Dermis blood vessel endothelial cell (primary cell): ENCODE results near the gene ERI3. TPM values are rescaled to one million over a fixed set of nuclear protein-coding genes. Genes with fewer than 3 reads are reported as not detected.

Experiments used
- DNase-seq: peaks from one replicate; pipeline ENCODE4 v3.0.0; 2010
- total RNA-seq: library from RNA; depleted of rRNA; stranded (reverse); fragments of >200 nt; gene quantifications from 2 replicates; pipeline ENCODE4 v1.2.3, GENCODE V29; 2014

The ERI3 gene, protein sequence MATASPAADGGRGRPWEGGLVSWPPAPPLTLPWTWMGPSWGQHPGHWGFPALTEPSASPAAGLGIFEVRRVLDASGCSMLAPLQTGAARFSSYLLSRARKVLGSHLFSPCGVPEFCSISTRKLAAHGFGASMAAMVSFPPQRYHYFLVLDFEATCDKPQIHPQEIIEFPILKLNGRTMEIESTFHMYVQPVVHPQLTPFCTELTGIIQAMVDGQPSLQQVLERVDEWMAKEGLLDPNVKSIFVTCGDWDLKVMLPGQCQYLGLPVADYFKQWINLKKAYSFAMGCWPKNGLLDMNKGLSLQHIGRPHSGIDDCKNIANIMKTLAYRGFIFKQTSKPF
- 35.1 and 36.6 TPM in 2 replicates for total RNA-seq

DNA sequence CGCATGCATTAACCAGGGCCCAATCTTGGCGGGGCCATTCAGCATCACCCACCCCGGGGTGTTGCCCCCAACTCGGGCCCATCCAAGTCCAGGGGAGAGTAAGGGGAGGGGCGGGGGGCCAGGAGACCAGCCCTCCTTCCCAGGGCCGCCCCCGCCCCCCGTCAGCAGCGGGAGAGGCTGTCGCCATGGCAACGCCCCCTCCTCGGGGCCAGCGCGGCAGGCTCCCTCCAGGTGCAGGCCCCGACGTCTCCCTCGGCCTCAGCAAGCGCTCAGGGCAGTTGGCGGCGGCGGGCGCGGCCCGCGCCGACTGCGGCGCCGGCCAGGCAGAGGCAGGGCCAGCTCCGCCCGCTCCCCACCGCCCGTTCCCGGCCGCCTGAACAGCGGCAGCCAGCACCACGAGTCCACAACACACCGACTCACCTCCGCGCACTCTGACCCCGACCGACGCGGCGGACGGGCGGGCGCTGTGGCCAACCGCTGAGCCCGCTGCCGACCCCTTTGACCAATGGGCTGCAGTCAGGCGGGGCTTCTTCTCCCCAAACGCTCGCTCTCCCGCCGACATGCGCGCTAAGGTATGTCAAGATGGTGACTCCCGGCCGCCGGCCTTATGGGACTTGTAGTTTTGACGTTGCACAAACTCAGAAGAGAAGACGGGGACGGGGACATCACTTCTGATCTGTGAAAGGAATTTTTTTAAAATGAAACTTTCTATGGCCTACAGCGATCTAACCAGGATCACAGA lies at the start of gene ERI3:
TSS of gene ERI3 (minus strand) at position 418 of the 742 bp plus-strand sequence. CDS start at position 187, 231 bp downstream.
- DNase-seq = peak; percentile 98

DNA sequence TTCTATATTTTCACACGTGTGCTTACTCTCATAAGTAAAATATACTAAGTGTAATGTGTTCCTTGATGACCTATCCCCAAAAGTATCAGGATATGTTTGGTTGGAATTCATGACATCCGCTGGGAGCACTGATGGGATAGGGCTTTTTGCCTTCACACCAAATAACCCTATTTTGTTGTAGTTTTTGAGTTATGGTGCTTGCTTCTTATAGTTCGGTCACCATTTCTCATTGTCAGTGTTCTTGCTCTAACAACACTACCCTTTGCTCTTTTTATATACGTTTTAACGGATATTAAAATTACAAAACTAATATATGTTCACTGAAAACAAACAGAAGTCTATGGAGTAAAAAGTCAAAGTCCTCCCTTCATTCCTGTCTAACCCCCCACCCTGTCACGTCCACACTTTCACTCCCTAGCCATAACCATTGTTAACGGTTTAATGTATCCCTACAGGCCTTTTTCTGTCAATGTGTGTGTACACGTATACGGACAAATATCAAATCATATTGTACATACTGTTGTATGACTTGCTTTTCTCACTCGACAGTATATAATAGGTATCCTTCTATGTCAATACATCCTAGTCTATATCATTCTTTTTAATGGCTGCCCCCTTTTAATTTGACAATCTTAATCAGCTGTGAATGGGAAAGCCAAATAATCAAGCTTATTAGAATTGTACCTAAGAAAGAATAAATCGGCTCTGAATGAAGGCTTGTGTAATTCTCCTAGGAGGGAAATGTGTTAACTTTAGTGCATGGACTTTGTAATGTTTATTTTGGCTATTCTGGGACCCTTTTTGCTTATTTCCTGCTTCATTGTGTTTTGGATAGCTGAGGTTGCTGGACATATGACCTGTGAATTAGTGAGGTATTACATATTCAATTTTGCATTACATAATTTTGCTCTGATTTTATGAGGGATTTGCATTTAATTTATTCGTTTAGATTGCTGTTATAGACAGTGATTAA lies 46.5 kb upstream of the ERI3 start:
- DNase-seq = peak; percentile 75

DNA sequence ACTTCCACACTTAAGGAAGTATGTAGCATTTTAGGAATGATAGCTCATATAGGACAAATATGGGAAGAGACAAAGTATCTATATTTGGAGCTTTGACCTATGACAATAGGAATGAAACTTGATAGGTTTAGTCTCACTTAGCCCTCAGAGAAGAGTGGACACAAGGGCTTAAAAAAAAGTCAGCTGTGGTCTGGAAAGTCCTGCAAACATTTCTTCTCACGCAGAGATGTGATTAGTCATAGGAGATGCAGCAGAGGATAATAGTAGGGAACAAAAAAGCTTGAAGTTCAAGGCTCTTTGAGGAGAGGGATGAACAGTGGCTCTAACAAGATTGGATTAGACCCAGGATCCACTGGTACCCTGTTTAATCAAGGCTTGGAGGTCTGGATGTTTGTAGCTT lies 35.2 kb upstream of the ERI3 start:
- DNase-seq = no peak

DNA sequence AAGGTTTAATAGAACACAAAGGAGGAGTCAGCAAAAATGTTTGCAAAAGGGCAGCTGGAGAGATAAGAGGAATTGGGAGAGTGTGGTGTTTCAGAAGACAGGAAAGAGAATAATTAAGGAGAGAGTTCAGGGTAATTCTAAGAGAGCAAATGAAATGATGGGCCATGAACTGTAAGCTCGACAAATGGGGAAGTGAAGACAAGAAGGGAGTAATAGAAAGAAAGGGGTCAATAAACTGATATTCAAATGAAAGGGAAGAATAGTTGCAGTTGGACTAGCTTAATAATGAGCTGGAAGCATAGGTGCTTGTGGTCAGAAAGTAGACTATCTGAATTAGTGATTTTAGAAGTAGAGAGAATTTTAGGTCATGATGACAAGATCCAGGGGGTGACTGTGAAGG lies 34.4 kb upstream of the ERI3 start:
- no peak for DNase-seq

DNA sequence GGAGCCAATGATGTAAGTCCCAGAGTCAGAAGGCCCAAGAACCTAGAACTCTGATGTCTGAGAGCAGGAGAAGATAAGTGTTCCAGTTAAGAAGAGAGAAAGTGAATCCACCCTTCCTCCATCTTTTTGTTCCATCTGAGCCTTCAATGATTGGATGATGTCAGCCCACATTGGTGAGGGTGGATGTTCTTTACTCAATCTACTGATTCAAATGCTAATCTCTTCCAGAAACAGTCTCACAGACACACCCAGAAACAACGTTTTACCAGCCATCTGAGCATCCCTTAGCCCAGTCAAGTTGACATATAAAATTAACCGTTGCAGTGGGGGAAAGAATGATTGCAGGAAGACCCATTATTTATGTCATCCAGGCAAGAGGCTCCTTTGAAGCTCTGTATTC lies 33.5 kb upstream of the ERI3 start:
- DNase-seq = no peak

DNA sequence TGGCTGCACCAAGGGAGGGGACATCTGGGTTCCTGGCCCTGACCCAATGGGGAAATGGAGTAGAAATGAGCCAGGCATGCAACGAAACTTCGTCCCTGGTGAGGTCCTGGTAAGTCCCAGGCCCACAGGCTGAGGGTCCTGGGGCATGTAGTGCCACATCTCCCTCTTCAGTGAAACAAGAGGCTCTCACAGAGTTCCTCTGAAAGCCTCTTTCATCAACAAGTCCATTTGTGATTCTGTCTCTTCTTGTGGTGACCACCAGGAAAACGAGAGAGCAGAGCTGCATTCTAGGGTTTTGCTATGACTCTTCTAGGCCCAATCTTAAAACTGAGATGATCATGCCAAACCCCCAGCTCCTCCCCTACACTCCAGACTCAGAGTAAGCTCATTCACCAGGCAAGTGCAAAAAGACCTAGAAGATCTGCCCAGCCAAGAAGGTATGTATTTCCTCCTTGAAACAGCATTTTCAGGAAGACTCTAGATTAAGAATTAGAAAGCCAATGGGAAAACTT lies 25.7 kb upstream of the ERI3 start:
- DNase-seq = no peak

DNA sequence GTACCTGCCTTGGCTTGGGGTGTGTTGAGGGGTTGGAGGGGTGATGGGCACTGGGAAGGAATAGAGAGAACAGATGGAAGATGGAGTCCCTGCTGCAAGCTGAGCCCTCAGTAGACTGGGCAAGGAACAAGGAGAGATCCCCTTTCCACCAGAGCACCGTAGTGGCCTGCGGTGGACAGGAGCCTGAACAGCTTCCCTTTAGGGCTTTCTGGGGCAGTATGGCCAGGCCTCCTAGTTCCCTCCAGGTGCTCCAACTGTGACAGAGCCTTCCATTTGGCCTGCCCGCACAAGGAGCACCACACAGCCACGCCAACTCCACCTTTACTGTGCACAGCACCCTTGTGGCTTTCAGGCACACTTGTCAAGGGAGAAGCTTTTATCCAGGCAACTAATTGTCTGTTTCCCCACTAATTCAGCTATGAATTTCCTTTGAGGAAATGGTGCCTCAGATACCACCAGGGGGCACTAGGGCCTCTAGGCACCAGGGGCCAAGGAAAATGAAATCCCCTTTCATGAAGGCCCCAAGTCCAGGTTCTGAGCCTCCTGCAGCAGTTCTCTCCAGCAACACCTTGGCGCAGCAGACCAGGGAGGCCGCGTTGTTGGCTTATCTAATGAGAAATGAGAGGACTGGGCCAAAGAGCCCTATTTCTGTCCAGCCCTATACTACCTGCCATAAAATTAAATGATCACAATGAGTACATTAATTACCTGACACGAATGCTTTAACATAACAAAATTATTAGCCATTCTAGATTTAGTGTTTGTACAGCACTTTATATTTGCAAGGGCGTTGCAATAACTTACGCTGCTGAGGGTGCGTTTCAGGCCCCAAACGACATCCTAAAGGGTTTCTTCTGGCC lies 23.1 kb upstream of the ERI3 start:
- peak; percentile 83 for DNase-seq

DNA sequence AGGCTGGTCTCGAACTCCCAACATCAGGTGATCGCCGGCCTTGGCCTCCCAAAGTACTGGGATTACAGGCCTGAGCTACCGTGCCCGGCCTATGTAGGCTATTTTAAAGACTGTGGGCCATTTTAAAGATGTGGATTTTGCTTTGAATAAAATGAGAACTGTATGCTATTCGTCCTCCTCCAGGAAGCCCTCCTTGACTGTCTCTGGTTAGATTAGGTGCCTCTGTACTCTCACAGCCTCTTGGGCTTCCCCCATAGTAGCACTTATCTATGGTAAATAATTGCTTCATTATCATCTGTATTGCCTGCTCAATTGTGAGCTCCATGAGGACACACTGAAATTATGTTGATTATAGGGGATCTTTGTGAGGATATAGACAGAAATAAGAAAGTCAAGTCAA lies 20.5 kb upstream of the ERI3 start:
- DNase-seq = no peak

DNA sequence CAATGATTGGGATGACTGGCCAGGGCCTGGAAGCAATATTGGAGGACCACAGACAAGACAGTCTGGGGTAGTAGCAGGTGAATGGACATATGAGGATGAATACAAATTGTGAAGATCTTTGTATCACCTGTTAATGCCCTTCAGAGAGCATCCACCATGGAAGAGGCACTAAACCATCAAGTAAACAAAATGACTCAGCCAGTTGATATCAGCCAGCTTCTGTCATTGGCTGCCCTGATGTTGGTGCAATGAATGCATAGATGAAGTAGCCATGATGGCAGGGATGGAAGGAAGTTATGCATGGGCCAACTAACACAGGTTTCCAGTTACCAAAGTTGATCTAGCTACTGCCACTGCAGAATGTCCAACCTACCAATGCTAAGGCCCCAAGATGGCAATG lies 16.1 kb upstream of the ERI3 start:
- no peak for DNase-seq

DNA sequence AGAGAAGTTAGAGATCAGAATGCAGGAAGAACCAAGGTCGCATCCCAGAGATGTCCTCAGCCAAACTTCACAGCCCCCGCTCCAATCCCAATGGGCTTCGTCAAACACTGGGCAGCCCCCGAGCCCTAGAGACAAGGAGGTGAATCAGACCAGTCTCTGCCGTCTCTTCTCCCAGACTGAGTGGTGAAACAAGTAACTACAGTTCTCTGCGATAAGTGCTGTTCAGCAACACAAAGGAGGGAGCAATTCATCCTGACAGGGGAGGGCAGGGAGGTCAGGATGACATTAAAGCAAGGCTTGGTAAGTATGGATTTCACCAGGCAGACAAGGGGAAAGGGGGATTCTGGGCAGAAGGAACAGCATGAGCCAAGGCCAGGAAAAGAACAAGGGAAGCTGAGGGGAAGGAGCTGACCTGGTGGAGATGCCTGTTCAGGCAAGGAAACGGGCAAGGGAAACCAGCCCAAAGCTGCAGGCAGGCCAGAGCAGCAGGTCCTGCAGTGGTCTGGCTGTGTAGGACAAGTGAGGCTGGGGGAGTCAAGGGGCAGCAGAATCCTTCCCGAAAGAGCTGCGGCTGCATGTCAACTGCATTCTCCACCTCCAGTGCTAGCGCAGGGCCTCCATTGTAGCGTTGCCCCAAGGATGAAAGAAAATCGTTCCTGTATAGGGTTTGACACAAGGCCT lies 13.6 kb upstream of the ERI3 start:
- no peak for DNase-seq

DNA sequence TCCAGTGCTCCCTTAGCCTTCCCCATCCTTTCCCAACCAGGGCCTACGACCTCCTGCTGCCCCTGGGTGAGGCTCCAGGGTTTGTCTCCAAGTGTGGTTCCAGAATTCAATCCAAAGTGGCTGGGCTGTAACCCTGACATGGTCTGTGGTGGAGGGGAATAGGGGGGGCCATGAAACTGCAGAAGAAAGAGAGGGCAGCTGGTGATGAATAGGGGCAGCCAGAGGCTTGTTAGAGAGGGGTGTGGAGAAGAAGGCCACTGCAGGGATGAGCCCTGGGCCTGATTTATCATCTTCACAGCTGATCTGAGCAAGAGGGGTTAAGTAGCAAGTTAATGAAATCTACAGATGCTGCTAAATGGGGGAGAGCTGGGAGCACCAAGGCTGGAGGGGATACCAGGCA lies 12.9 kb upstream of the ERI3 start:
- DNase-seq = no peak

DNA sequence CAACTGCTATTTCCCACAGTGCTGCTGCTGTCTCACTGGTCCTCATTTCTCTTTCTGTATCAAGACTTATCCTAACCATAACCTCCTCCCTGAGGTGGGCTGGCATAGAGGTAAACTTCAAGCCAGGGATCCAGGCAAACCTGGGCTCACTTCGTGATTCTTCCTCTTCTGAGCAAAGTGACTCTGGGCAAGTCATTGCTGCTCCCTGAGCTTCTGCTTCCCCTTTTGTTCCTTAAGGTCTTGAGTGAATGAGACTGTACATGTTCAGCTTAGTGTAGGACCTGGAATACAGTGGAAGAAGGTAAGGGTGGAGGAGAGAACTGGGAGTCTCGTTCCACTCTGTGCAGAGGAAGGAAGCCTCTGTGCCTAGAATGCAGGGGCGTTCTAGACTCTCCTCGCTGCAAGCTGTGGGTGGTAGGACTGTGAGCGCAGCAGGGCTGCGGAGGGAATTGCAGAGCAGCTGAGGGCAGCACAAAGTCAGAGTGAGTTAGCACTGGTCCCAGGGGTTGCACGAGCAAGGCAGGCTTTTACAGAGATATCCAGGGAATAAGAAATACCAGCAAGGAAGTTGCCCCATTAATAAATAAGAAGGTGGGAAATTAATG lies 11.4 kb upstream of the ERI3 start:
- DNase-seq = no peak

DNA sequence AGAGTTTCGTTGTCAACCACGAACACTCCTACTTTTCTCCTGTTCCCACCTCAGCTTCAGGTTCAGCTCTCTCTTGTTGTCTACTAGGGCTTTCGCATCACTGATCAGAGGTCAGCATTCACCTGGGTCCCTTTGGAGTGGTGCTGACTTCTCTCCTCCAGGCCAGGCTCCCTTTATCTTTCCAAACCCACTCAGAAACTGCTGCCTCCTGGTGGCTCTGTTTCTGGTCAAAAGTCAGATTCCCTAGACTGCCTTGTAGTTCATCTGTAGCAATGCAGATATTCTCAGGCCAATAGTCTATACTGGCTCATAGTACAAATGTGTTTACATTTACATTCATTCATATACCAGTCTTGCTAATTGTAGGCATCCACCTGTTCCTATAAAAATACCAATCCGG lies 6.4 kb upstream of the ERI3 start:
- DNase-seq = peak; percentile 11

DNA sequence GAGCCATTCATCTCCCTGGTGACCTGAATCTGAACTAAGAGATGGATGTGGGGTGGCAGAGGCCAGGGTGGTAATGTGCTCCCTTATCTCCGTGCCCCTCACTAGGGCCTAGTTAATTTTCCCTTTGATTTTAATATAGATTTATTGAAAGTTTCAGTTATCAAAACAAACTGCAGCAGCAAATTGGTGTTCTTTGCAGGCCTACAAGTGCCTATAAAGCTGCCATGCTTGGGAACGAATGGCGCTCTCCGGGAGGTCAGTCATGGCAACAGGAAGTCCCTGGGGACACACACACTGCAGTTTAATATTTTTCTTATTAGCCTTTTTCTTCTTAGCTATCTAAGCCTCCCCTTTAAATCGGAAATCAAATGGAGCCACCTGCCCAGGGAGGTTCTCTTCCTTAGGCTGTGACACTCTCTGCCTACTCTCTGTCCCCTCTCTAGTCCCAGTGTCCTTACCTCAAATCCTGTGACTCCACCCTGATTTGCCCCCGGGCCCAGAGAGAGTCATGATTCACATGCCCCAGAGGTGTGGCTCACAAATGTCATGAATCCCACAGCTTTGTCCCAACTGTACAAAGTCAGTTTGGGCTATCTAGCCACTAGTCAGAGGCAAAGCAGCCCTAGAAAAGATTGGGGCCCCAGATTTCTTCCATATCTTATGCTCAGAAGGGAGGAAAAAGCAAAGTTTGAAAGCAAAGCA lies 4.3 kb upstream of the ERI3 start:
- no peak for DNase-seq

DNA sequence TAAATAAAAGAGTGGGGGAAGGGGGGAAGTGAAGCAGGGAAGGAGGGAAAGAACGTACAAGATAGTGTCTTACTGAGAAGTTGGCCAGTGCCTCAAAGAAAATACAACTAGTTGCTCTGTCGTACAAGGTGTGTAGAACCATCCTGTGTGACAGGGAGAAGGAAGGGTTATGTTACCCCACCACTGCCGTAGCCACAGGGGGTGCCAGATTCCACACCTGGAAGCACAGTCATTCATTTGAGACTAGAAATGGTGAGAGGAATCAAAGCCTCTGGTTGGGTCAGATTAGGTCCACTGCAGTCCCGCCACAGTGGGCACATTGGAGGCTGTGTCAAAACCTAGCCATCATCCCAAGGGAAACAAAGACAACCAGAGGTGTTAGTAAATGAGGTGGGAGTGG lies 2.7 kb upstream of the ERI3 start:
- no peak for DNase-seq

DNA sequence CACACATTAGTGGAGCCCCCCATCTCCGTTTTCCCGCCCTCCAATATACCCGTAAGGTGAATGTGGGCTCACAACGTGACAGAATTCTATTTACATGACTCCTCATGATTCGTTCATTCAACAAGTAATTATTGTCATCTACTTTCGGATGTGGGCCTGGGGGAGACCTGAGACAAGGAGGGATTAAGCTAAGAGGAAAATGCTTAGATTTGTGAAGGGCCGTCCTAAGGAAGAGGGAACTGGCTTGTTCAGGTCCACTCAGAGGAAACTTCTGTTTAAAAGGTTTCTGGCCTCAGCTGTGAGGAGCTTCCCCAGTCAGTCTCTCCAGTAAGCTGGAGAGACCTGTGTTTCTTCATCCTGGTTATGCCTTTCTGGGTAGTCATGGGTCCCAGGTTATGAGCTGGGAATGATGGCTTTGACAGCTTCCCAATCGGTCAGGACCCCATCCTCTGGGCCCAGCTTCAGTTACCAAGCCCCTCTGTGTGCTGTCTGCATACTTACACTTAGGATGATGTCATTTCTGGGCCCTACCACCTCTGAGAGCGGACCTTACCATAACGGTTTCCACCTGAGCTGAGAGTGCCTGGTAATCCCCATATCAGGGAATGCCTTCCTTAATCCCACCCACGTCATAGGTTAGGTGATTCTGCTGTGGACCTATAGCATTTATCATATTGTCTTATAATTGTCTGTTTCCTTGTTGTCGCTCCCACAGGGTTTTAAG lies 687 bp upstream of the ERI3 start:
- DNase-seq = no peak

DNA sequence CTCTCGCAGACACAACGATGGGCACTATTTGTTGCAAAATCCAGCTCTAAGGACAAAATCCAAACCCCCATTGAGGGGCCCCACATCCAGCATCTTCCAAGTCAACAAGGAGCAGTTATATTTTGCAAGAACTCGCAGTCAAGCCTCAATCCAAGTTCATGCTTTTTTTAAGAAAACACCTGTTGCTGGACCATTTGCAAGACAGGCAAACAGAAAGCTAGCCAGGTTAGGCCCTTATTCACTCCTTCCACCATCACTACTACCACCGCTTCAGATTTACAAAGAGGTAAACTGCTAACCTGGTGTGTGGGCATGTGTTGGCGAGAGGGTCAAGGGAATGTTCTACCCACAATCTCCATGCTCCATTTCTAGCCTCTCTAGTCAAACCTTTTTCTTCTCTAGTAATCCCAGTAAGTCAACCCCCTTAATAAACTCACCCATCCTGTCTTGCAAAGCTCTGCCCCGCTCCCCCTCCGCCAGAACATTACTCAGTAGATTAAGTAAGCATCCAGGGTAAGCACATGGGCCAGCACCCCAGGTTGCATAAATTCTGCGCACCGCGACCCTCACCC lies 703 bp downstream of the ERI3 start:
- DNase-seq = peak; percentile 11

DNA sequence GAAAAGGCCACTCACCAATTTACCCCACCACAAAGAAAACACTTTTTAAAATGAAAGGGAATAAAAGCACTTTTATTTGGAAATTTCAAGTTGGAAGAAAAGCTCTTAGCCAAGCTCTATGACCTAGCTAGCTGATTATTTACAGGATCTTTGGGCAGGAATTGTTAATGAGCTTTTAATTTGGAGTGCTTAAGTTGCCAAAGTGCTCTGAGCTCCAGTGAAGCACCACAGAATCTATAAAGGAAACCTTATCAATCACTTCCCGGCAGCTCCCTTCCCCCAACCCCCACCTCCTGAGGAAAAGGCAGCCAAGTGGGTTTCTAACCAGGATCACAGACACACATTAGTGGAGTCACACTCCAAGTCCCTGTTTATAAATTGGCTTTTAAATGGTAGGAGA lies 1.5 kb downstream of the ERI3 start:
- no peak for DNase-seq

DNA sequence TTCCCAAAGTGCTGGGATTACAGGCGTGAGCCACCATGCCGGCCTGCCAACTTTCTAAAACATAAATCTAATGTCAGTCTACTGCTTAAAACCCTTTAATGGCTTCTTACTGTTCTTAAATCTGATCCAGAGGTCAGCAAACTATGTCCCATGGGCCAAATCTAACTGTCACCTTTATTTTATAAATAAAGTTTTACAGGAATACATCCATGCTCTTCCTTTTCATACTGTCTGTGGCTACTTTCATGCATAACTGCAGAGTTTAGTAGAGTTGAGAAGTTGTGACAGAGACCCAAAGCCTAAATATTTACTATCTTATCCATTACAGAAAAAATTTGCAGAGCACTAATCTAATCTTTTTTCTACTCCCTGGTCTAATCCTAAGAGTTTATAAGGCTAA lies 3.8 kb downstream of the ERI3 start:
- no peak for DNase-seq
